Measurements from ENCODE around the gene RAB5IF. TPM values are rescaled to one million over a fixed set of nuclear protein-coding genes. Genes with fewer than 3 reads are reported as not detected.

The RAB5IF gene
- total RNA-seq, 2 experiments from 2014 or later: 74.5 to 77.1 TPM

DNA sequence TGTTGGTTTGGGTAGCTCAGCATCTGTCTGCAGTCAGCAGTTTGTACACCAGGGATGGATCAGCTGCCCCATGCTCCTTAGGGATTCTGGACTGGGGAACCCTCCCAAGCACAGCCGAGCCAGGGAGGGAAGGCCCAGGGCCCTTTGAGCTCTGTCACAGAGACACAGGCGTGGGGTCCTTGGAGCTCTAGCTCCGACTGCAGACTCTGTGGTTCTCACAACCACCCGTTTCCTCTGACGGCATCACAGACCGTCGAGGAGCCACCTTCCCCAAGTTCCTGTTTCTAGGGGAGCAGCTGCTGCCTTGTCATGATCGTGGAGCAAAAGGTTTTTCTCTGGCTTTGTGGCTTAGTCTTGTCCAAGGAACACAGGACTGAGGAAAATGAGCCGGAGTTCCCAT, 40.4 kb downstream of the RAB5IF start, which contains the start of gene SLA2:
TSS of gene SLA2 (minus strand) at position 199 of the 400 bp plus-strand sequence. CDS start 4,861 bp downstream, outside the sequence.
- POLR2A ChIA-PET: interaction anchor here (1.2 to 3.8 kb wide), 9 partner anchors 11 to 71 kb away, joined by 4 to 37 read pairs (median 18); partner anchors contain the start of gene RAB5IF
- peak; percentile 63 for ATAC-seq
- peaks cover 31% of the 10 kb centered on the region for H3K36me3 Mint-ChIP-seq (ENCODE audit: low read depth)

DNA sequence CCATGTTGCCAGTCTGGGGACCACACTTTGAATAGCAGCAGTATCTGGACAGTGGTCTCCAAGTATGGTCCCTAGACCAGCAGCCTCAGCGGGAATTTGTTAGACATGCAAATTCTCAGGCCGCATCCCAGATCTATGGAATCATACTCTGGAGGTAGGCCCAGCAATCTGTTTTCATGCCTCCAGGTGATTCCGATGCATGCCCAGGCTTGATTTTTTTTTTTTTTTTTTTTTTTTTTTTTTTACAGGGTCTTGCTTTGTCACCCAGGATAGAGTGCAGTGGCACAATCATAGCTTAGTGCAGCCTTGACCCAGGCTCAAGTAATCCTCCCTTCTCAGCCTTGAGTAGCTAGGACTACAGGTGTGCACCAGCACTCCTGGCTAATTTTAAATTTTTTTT, 41.1 kb downstream of the RAB5IF start:
- TF ChIP-seq, protein P1, sequence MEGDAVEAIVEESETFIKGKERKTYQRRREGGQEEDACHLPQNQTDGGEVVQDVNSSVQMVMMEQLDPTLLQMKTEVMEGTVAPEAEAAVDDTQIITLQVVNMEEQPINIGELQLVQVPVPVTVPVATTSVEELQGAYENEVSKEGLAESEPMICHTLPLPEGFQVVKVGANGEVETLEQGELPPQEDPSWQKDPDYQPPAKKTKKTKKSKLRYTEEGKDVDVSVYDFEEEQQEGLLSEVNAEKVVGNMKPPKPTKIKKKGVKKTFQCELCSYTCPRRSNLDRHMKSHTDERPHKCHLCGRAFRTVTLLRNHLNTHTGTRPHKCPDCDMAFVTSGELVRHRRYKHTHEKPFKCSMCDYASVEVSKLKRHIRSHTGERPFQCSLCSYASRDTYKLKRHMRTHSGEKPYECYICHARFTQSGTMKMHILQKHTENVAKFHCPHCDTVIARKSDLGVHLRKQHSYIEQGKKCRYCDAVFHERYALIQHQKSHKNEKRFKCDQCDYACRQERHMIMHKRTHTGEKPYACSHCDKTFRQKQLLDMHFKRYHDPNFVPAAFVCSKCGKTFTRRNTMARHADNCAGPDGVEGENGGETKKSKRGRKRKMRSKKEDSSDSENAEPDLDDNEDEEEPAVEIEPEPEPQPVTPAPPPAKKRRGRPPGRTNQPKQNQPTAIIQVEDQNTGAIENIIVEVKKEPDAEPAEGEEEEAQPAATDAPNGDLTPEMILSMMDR (IDR thresholded peaks at IDR 0.05): no peak
- peak overlapping the region; percentile 82 for H3K4me3 Mint-ChIP-seq
- ChIA-PET CTCF (interaction anchor here (0.7 to 1.9 kb wide), 4 partner anchors 32 to 128 kb away, joined by 3 to 7 read pairs (median 4); no protein-coding TSS in a partner anchor), POLR2A (interaction anchor here (1.1 to 3.8 kb wide), 6 partner anchors 13 to 127 kb away, joined by 3 to 21 read pairs (median 18); partner anchors contain the start of genes DSN1 and RAB5IF)
- peaks cover 33% of the 10 kb centered on the region for H3K4me1 Mint-ChIP-seq (ENCODE audit: low read depth)
- peaks cover 25% of the 10 kb centered on the region for H3K36me3 Mint-ChIP-seq (ENCODE audit: low read depth)
- intact Hi-C loops (cut with micrococcal nuclease): no loop called here
- DNase-seq: no peak
- H3K27ac Mint-ChIP-seq: peak overlapping the region; percentile 98
- ATAC-seq: no peak
- no peaks in the 10 kb centered on the region for H3K27me3 Mint-ChIP-seq
- no peaks in the 10 kb centered on the region for H3K9me3 Mint-ChIP-seq

More for the DNA sequence above, 40.4 kb downstream of the RAB5IF start, which contains the start of gene SLA2:
- DNase-seq: peak; percentile 84
- Mint-ChIP-seq H3K27ac (peak within 1 kb of the TSS; percentile 98), H3K27me3 (no peaks in the 10 kb centered on the region), H3K4me1 (ENCODE audit: low read depth) (peaks cover 35% of the 10 kb centered on the region), H3K9me3 (no peaks in the 10 kb centered on the region), H3K4me3 (peak within 1 kb of the TSS; percentile 82)
- CTCF ChIA-PET: interaction anchor here (0.8 to 4.7 kb wide), 12 partner anchors 9 to 163 kb away, joined by 3 to 30 read pairs (median 4); partner anchors contain the start of genes DSN1 and RAB5IF
- TF ChIP-seq, protein P1 (IDR thresholded peaks at IDR 0.05): no peak
- intact Hi-C loops (cut with micrococcal nuclease): no loop called here

DNA sequence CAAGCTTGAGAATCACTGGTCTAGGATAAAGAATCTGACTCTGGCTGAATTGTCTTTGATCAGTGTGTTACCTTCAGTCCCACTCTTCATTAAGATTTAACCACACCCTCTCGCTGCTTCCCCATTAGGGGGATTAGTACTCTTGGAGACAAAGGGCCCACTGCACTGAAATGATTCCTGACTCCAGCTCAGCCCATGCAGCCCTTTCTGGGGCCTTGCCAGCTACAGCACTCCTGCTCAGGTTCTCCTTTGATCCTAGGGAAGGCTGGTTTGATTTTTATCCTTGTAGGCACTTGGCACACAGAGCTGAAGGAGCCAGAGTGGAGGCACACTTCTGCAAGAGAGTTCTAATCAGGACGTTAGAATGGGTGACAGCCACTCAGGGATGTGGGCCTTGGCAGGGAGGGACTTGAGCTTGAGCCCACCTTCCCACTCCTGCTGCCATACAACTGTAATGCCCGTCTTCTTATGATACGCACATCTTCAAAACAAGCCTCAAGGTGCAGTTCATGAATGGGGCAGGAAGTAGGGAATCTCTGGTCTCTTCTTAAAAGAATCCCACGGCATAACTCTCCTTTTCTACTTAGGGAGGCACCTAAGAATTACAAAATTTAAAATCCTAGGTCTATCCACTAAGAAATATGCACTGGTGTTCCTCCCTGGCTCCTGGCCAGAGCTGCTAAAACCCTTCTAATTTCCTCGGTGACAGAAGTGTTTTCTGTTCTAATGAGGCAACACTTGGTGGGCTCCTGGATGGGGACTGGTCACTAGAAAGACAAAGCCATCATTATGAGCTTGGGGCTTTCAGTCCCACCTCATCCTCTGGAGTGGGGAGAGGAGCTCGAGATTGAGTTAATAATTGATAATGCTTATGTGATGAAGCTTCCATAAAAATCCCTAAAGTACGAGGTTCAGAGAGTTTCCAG, 41.9 kb downstream of the RAB5IF start:
- TF ChIP-seq, protein P1 (IDR thresholded peaks at IDR 0.05): no peak
- no peaks in the 10 kb centered on the region for H3K9me3 Mint-ChIP-seq
- POLR2A ChIA-PET: interaction anchor here (0.6 to 3.8 kb wide), 5 partner anchors 14 to 127 kb away, joined by 3 to 18 read pairs (median 3); partner anchors contain the start of gene DSN1
- CTCF ChIA-PET: interaction anchor here (0.7 to 1.1 kb wide), 2 partner anchors 35 to 127 kb away, joined by 3 to 4 read pairs; no protein-coding TSS in a partner anchor
- H3K27ac Mint-ChIP-seq: peak overlapping the region; percentile 67
- no peaks in the 10 kb centered on the region for H3K27me3 Mint-ChIP-seq
- H3K4me1 Mint-ChIP-seq (ENCODE audit: low read depth): peaks cover 28% of the 10 kb centered on the region
- DNase-seq (no peak), ATAC-seq (no peak)
- H3K4me3 Mint-ChIP-seq: peak overlapping the region; percentile 39
- peaks cover 20% of the 10 kb centered on the region for H3K36me3 Mint-ChIP-seq (ENCODE audit: low read depth)
- intact Hi-C loops (cut with micrococcal nuclease): no loop called here

DNA sequence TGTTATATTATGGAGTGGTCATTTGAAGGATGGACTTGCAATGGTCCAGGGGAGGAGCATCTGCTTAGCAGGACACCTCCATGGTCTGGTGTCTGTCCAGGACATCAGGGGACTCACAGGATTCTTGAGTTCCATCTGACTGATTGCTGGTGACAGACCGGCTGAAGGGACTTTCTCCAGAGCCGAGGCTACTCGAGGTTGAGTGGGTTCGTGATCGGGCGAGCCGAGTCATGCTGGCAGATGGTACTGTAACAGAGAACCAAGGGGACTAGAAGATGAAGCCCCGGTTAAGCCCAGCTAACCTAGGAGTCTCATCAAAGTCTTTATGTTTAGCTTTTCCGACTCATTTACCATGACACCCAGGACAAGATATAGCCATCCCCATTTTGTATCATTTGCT, 47.9 kb downstream of the RAB5IF start:
- intact Hi-C loops (cut with micrococcal nuclease): no loop called here
- TF ChIP-seq, protein P1 (IDR thresholded peaks at IDR 0.05): no peak
- POLR2A ChIA-PET: no interaction called here
- ATAC-seq: no peak
- Mint-ChIP-seq H3K4me1 (ENCODE audit: low read depth) (peaks cover 8% of the 10 kb centered on the region), H3K27ac (no peak overlapping the region), H3K9me3 (no peaks in the 10 kb centered on the region), H3K27me3 (no peaks in the 10 kb centered on the region), H3K36me3 (ENCODE audit: low read depth) (peaks cover 8% of the 10 kb centered on the region), H3K4me3 (no peak overlapping the region)
- CTCF ChIA-PET: interaction anchor here (2.1 kb wide), 1 partner anchor 8 kb away, joined by 5 read pairs; the partner anchor contains the start of gene SLA2
- DNase-seq: no peak

Measured in activated CD8-positive, alpha-beta T cell treated with anti-CD3 and anti-CD28 coated beads for 36 hours (primary cell).